Activated T-helper 2 cell treated with anti-CD3 and anti-CD28 coated beads, Interferon-gamma antibody, Interleukin-2, Interleukin-4, amounts not matched to agents 10 μg/mL and 5 μg/mL and 100 μg/mL, durations not matched to agents 14 hours and 24 hours and 36 hours (primary cell): ENCODE results near the gene CTAGE1. TPM values are rescaled to one million over a fixed set of nuclear protein-coding genes. Genes with fewer than 3 reads are reported as not detected.

Experiments
- DNase-seq: peaks from one replicate; pipeline ENCODE4 v3.0.0; 2021; ENCODE audit warnings: low spot score
- H3K27ac Mint-ChIP-seq: one replicate; pipeline ENCODE4 v1.8.0; 2021; ENCODE audit warnings: mixed read lengths
- H3K27me3 Mint-ChIP-seq: one replicate; pipeline ENCODE4 v1.8.0; 2021; ENCODE audit warnings: low read depth, mixed read lengths
- H3K36me3 Mint-ChIP-seq: one replicate; pipeline ENCODE4 v1.8.0; 2021; ENCODE audit warnings: low read depth, mixed read lengths
- H3K4me1 Mint-ChIP-seq: one replicate; pipeline ENCODE4 v1.8.0; 2021; ENCODE audit warnings: low read depth, mixed read lengths
- H3K4me3 Mint-ChIP-seq: one replicate; pipeline ENCODE4 v1.8.0; 2021; ENCODE audit warnings: low read depth, mild to moderate bottlenecking, moderate library complexity, mixed read lengths
- H3K9me3 Mint-ChIP-seq: one replicate; pipeline ENCODE4 v1.8.0; 2021; ENCODE audit warnings: mixed read lengths
- intact Hi-C: fragments of 100-400 bp; cut with micrococcal nuclease; formaldehyde crosslinking; loops from one replicate; pipeline ENCODE4 v1.15.1; 2023
- total RNA-seq: library from RNA; stranded (reverse); gene quantifications from 2 replicates; pipeline ENCODE4 v1.2.3, GENCODE V29; 2022

CTAGE1 gene, protein sequence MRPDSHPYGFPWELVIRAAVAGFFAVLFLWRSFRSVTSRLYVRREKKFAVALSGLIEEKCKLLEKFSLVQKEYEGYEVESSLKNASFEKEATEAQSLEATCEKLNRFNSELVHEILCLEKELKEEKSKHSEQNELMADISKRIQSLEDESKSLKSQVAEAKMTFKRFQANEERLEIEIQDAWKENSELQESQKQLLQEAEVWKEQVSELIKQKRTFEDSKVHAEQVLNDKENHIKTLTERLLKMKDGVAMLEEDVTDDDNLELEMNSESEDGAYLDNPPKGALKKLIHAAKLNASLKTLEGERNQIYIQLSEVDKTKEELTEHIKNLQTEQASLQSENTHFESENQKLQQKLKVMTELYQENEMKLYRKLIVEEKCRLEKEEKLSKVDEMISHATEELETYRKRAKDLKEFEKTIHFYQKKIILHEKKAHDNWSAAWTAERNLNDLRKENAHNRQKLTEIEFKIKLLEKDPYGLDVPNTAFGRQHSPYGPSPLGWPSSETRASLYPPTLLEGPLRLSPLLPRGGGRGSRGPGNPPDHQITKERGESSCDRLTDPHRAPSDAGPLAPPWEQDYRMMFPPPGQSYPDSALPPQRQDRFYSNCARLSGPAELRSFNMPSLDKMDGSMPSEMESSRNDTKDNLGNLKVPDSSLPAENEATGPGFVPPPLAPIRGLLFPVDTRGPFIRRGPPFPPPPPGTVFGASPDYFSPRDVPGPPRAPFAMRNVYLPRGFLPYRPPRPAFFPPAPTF
- total RNA-seq = 0.07 TPM in 1 of 2 replicates, not detected in the other

DNA sequence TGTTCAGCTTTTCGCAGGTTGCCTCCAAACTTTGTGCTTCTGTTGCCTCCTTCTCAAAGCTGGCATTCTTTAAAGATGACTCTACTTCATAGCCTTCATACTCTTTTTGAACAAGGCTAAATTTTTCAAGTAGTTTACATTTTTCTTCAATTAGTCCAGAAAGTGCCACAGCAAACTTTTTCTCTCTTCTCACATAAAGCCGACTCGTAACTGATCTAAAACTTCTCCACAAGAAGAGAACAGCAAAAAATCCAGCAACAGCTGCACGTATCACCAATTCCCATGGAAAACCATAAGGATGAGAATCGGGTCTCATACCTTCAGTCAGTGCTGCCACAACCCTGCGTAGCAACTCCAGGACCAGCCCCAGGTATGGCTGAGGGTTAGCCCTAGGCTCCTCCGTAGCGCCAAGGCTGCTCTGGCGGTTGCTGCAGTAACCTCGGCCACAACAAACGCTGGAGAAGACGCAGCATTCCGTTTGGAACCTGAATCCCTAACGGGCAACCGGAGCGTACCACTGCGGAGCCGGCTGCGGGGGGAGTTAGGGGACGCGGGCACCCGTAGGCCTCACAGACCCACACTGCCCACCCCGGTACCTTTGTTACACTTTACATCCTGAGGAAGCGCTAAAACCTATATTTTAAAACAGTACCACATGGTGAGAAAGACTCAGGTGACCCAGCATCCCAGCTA is at the start of gene CTAGE1:
Gene CTAGE1, minus strand, starts transcription at position 420 of the 693 bp plus-strand sequence. Its CDS starts 104 bp downstream, at position 316.
- H3K27ac Mint-ChIP-seq = no peak within 1 kb of the TSS
- no peaks in the 10 kb centered on the region for H3K27me3 Mint-ChIP-seq
- DNase-seq = no peak
- H3K4me3 Mint-ChIP-seq = no peak within 1 kb of the TSS
- no peaks in the 10 kb centered on the region for H3K36me3 Mint-ChIP-seq
- intact Hi-C loops = no loop called here
- H3K4me1 Mint-ChIP-seq = no peaks in the 10 kb centered on the region
- peaks cover 19% of the 10 kb centered on the region for H3K9me3 Mint-ChIP-seq

DNA sequence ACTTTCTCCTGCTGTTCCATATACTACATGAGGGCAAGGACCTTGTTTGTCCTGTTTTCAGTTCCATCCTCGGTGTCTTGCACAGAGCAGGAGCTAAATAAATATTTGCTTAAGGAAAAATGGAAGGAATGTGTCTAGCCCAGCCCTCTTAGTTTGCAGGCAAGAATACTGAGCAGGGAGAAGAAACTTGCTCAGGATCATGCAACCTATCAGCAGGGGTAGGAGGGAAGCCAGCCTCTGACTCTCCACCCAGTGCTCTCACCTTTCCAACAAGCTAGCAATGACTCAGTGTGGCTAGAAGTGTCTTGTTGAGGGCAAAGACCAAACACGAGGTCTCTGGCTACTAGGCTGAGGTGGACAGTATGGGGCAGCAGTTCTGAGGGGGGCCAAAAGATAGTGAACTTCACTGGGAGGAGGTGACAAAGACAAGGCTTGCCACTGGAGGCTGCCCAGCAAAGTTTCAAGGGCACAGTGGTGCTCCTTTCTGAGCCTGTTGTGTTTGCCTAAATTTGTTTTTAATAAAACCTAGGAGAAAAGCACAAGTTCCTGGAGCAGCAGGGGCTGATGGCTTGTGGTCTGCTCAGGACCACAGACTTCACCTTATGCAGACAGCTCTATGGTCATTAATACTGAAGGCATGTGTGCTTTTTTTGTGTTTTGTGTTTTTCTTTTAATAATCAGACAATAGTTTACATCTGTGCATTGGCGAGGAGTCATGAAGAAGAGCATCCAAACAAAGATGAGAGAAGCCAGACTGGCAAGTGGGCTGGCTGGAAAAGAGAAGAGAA is 49.1 kb upstream of the CTAGE1 start:
- Mint-ChIP-seq H3K27me3 (no peaks in the 10 kb centered on the region), H3K4me1 (no peaks in the 10 kb centered on the region), H3K9me3 (no peaks in the 10 kb centered on the region), H3K36me3 (no peaks in the 10 kb centered on the region), H3K27ac (no peak overlapping the region), H3K4me3 (no peak overlapping the region)
- no peak for DNase-seq
- intact Hi-C loops = no loop called here

DNA sequence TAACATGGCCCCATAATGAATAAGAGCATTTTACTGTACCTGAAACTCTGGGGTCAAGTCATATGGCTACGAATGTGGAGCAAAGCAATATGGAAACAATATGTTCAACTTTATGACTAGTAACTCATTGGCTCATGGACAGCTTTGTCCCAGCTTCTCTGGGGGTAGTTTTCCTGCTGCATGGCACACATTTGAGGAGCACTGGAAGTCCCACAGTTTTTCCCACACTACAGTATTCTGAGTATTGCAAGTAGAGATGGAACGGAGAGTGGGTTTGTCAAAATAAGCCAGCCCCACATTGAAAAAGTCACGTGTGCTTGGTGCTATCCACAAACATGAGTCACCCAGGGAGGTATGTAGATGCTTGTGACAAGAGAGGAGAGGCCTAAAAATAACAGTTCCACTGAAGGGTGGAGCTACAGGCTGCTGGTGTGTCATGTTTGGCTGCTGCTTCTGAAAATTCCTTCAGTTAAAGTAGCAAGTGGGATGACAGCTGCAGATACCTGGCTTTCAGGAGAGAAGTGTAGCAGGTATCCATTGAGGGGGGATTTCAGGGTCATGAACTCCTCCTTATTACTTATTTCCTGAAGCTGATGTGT is 48.2 kb upstream of the CTAGE1 start:
- intact Hi-C loops = no loop called here
- H3K27ac Mint-ChIP-seq = no peak overlapping the region
- H3K27me3 Mint-ChIP-seq = no peaks in the 10 kb centered on the region
- no peaks in the 10 kb centered on the region for H3K4me1 Mint-ChIP-seq
- DNase-seq = no peak
- no peak overlapping the region for H3K4me3 Mint-ChIP-seq
- H3K9me3 Mint-ChIP-seq = no peaks in the 10 kb centered on the region
- no peaks in the 10 kb centered on the region for H3K36me3 Mint-ChIP-seq

DNA sequence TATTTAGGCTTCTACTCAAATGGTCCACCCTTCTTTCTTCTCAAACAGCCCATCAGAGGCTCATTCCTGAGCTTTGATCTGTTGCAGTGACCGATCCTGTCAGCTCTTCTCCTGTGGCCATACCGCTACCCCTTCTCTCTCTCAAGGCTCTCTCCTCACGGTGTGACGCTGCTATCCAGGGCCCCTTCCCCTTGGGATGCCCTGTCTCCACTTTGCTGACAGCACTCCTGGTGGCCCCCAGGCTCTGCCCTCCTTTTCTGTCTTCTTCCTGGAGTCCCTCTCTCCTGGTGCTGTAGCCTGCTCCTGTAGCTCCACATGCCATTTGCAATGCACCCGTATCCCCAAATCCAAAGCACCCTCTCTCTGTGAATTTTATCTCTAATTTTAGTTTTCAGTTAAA is 45.4 kb upstream of the CTAGE1 start:
- no peaks in the 10 kb centered on the region for H3K27me3 Mint-ChIP-seq
- intact Hi-C loops = no loop called here
- no peaks in the 10 kb centered on the region for H3K36me3 Mint-ChIP-seq
- H3K4me3 Mint-ChIP-seq = no peak overlapping the region
- no peaks in the 10 kb centered on the region for H3K4me1 Mint-ChIP-seq
- no peaks in the 10 kb centered on the region for H3K9me3 Mint-ChIP-seq
- H3K27ac Mint-ChIP-seq = no peak overlapping the region
- DNase-seq = no peak

DNA sequence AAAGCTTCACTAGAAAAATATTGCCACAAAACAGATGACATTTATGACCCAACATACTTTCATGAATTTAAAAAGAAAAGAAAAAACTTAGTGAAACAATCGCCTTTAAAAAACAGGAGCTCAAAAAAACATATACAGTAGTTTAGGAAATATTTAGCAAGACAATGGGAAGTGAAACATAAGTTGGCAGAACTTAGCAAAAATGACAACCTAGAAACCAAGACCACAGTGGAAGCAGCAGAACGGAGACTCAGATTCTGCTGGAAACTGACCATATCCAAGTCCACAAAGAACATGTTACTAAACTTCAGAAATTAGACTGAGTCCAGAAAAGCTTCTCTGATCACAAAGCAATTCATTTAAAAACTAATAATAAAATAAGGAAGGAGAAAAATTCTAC is 41.8 kb upstream of the CTAGE1 start:
- Mint-ChIP-seq H3K36me3 (no peaks in the 10 kb centered on the region), H3K27me3 (no peaks in the 10 kb centered on the region), H3K27ac (no peak overlapping the region), H3K4me3 (no peak overlapping the region), H3K9me3 (no peaks in the 10 kb centered on the region), H3K4me1 (no peaks in the 10 kb centered on the region)
- no peak for DNase-seq
- intact Hi-C loops = no loop called here

DNA sequence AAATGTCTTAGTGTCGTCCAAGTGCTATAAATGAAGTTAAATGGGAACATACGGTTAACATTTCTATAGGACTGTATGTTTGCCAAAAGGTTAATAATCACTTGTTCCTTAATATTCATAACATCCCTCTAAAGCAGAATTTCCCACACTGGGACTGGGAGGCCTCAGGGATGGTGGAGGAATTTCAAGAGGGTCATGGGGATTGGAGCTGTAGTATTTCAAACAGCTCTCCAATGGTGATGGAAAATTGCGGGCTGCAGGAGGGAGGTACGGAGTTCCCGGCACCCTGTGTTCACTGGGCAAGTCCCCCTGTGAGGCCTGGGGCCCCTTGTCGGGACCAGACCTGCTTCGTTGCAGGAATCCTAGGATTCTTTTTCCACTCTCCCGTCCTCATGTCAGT is 39.8 kb upstream of the CTAGE1 start:
- Mint-ChIP-seq H3K27me3 (no peaks in the 10 kb centered on the region), H3K4me1 (no peaks in the 10 kb centered on the region), H3K27ac (no peak overlapping the region), H3K4me3 (no peak overlapping the region), H3K9me3 (no peaks in the 10 kb centered on the region), H3K36me3 (no peaks in the 10 kb centered on the region)
- DNase-seq = no peak
- intact Hi-C loops = no loop called here

DNA sequence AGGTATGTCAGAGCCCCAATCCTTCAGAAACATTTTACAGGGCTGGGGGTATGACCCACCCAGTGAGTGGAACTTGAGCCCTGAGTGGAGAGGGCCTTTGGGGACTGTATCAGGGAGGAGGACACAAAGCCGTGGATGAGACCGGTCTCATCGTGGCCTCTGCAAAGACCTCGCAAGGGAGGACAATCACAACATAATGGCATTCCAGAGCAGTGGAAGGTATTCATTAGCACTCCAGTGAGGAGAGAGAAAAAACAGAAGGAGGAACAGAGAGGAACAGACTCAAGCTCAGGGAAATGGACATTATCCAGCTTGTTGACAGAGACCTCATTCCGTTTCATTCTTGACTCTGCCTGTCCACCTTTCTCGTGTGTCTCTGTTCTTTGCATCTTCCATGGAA is 38.8 kb upstream of the CTAGE1 start:
- intact Hi-C loops = no loop called here
- H3K27me3 Mint-ChIP-seq = no peaks in the 10 kb centered on the region
- DNase-seq = no peak
- H3K27ac Mint-ChIP-seq = no peak overlapping the region
- H3K9me3 Mint-ChIP-seq = no peaks in the 10 kb centered on the region
- H3K4me3 Mint-ChIP-seq = no peak overlapping the region
- H3K36me3 Mint-ChIP-seq = no peaks in the 10 kb centered on the region
- H3K4me1 Mint-ChIP-seq = no peaks in the 10 kb centered on the region

DNA sequence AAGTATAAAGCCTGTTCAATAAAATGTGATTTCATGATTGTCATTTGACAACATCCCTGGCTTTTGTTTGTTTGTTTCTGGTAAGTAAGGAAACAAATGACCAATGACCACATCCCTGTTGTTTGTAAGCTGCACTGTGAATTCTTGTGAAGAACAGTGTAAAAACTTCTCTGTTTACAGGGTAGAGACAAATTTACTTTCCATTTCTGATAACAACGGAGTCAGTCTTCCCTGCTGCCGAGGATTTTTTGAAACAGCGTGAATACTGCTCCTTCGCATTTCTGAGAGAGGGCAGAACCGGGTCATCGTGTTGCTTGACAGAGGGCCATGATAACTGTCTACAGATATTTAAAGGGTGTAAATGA is 38.4 kb upstream of the CTAGE1 start:
- intact Hi-C loops = no loop called here
- no peaks in the 10 kb centered on the region for H3K36me3 Mint-ChIP-seq
- H3K27ac Mint-ChIP-seq = no peak overlapping the region
- H3K4me1 Mint-ChIP-seq = no peaks in the 10 kb centered on the region
- DNase-seq = no peak
- no peak overlapping the region for H3K4me3 Mint-ChIP-seq
- no peaks in the 10 kb centered on the region for H3K27me3 Mint-ChIP-seq
- H3K9me3 Mint-ChIP-seq = peaks cover under 1% of the 10 kb centered on the region

DNA sequence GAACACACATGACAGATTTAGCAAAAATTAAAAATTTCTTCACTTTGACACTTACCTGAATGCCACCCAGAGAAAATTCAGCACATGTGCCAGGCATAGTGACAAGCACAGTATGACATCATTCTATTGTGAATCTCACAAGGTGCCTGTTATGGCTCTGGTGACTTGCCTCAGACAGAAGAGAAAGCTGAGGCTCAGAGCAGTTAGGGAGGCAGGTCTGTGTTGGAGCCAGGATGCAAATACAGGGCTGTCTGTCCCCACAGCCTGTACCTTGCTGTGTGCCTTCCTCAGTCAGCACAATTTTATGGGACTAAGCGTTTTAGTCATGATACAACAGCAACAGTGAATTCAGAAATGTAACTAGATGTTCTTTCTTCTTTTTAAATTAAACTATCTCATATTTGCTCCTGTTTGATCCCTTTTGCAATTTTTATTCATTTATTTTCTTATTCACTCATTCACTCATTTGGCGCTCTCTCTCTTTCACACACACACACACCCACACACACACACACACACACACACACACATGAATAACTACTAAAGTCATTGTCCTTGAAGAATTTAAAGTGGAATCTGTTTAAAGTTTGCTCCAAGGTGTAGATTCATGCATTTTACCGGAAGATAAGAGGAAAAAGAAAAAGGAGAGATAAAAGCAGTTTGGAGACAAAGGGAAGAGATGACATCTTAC is 37.9 kb upstream of the CTAGE1 start:
- Mint-ChIP-seq H3K36me3 (no peaks in the 10 kb centered on the region), H3K27ac (no peak overlapping the region), H3K4me3 (no peak overlapping the region), H3K9me3 (peaks cover 6% of the 10 kb centered on the region), H3K4me1 (no peaks in the 10 kb centered on the region), H3K27me3 (no peaks in the 10 kb centered on the region)
- intact Hi-C loops = no loop called here
- no peak for DNase-seq

DNA sequence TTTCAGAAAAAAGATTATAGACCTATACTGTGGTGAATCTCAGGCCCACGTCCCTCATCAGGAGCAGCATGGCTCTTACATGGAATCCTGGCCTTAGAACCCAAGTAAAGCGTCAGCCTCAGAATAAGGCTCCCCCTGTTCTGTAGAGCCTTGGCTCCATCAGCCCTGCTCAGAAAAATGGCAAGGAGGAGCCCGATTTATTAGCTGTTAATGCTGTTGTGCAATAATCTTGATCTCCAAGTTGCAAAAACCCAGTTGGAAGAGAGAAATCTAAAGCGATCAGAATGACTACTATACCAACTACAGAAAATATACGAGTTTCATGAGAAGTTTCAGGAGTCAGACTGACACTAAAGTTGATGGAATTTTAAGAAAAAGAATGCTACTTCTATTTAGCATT is 35.6 kb upstream of the CTAGE1 start:
- Mint-ChIP-seq H3K4me1 (no peaks in the 10 kb centered on the region), H3K9me3 (peaks cover 23% of the 10 kb centered on the region), H3K27me3 (no peaks in the 10 kb centered on the region), H3K4me3 (no peak overlapping the region), H3K27ac (no peak overlapping the region), H3K36me3 (no peaks in the 10 kb centered on the region)
- intact Hi-C loops = no loop called here
- DNase-seq = no peak

DNA sequence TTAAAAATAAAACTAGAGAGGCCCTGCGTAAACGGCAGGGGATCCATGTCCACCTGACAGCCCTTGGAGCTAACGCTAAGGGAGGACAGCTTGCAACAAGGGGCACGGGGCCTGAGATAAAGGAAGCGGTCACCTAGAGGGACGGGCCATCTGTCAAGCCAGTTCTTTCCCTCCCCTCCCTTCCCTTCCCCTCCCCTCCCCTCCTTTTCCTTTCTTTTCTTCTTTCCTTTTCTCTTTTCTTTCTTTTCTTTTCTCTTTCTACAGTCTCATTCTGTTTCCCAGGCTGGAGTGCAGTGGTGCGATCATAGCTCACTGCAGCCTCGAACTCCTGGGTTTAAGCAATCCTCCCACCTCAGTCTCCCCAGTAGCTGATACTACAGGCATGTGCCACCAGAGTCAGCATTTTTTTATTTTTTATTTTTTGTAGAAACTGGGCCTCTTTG is 34.5 kb upstream of the CTAGE1 start:
- no peak for DNase-seq
- H3K4me3 Mint-ChIP-seq = no peak overlapping the region
- H3K9me3 Mint-ChIP-seq = peaks cover 23% of the 10 kb centered on the region
- H3K4me1 Mint-ChIP-seq = no peaks in the 10 kb centered on the region
- no peak overlapping the region for H3K27ac Mint-ChIP-seq
- H3K27me3 Mint-ChIP-seq = no peaks in the 10 kb centered on the region
- no peaks in the 10 kb centered on the region for H3K36me3 Mint-ChIP-seq
- intact Hi-C loops = no loop called here

DNA sequence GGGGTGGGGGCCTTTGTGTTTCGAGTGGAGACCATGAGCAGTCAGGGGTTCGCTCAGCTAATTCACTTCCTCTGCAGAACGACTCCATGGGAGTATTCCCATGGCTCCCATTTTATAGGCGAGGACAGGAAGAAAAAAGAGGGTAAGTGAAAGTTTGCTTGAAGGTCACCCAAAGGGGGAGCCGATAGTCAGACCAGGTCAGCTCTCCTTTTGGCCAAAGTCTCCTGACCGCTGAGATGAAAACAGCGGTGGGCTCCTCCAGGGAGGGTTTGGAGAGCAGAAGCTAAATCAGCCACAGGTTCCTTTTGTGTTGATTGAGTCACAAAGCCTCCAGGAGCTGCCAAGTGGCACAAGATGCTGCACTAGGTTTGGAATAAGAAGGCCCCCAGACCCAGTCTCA is 34.1 kb upstream of the CTAGE1 start:
- Mint-ChIP-seq H3K27ac (no peak overlapping the region), H3K36me3 (no peaks in the 10 kb centered on the region), H3K4me3 (no peak overlapping the region), H3K9me3 (peaks cover 23% of the 10 kb centered on the region), H3K4me1 (no peaks in the 10 kb centered on the region), H3K27me3 (no peaks in the 10 kb centered on the region)
- intact Hi-C loops = no loop called here
- DNase-seq = no peak
